ENCODE results near the gene ANK2. TPM values are rescaled to one million over a fixed set of nuclear protein-coding genes. Genes with fewer than 3 reads are reported as not detected.

ANK2 gene
- total RNA-seq, 1 donor, result 0.94 TPM

GRCh38 chr4:113142351-113142750, 92.9 kb downstream of the ANK2 start:
- Histone ChIP-seq H3K4me1 (ENCODE audit: insufficient read depth, low read length) (no peaks in the 10 kb centered on the region), H3K27me3 (ENCODE audit: insufficient read depth, low read length) (no peaks in the 10 kb centered on the region), H3K9me3 (ENCODE audit: low read depth, low read length) (no peaks in the 10 kb centered on the region)

GRCh38 chr4:113144091-113144490, 94.6 kb downstream of the ANK2 start:
- Histone ChIP-seq H3K27me3 (ENCODE audit: insufficient read depth, low read length) (no peaks in the 10 kb centered on the region), H3K4me1 (ENCODE audit: insufficient read depth, low read length) (no peaks in the 10 kb centered on the region), H3K9me3 (ENCODE audit: low read depth, low read length) (no peaks in the 10 kb centered on the region), H3K4me3 (ENCODE audit: low read length) (no peak overlapping the region)

More at GRCh38 chr4:113142351-113142750, 92.9 kb downstream of the ANK2 start:
- no peak overlapping the region for H3K4me3 ChIP-seq (ENCODE audit: low read length)

GRCh38 chr4:113145147-113145518, 95.7 kb downstream of the ANK2 start:
- no peaks in the 10 kb centered on the region for H3K27me3 ChIP-seq (ENCODE audit: insufficient read depth, low read length)
- no peaks in the 10 kb centered on the region for H3K9me3 ChIP-seq (ENCODE audit: low read depth, low read length)
- no peak overlapping the region for H3K4me3 ChIP-seq (ENCODE audit: low read length)

GRCh38 chr4:113145519-113146291, 96.3 kb downstream of the ANK2 start:
- Histone ChIP-seq H3K9me3 (ENCODE audit: low read depth, low read length) (no peaks in the 10 kb centered on the region), H3K27me3 (ENCODE audit: insufficient read depth, low read length) (no peaks in the 10 kb centered on the region), H3K4me3 (ENCODE audit: low read length) (no peak overlapping the region), H3K4me1 (ENCODE audit: insufficient read depth, low read length) (no peaks in the 10 kb centered on the region)

More at GRCh38 chr4:113145147-113145518, 95.7 kb downstream of the ANK2 start:
- no peaks in the 10 kb centered on the region for H3K4me1 ChIP-seq (ENCODE audit: insufficient read depth, low read length)

GRCh38 chr4:113146876-113147358, 97.5 kb downstream of the ANK2 start:
- Histone ChIP-seq H3K4me3 (ENCODE audit: low read length) (no peak overlapping the region), H3K4me1 (ENCODE audit: insufficient read depth, low read length) (no peaks in the 10 kb centered on the region), H3K9me3 (ENCODE audit: low read depth, low read length) (no peaks in the 10 kb centered on the region), H3K27me3 (ENCODE audit: insufficient read depth, low read length) (no peaks in the 10 kb centered on the region)

- no peak overlapping the region for H3K4me3 ChIP-seq (ENCODE audit: low read length)
- H3K4me1 ChIP-seq (ENCODE audit: insufficient read depth, low read length), result no peaks in the 10 kb centered on the region
- H3K9me3 ChIP-seq (ENCODE audit: low read depth, low read length), result no peaks in the 10 kb centered on the region
- no peaks in the 10 kb centered on the region for H3K27me3 ChIP-seq (ENCODE audit: insufficient read depth, low read length)
These were observed 98.2 kb downstream of the ANK2 start for GRCh38 chr4:113147498-113148111.

- Histone ChIP-seq H3K27me3 (ENCODE audit: insufficient read depth, low read length) (no peaks in the 10 kb centered on the region), H3K4me3 (ENCODE audit: low read length) (no peak overlapping the region), H3K4me1 (ENCODE audit: insufficient read depth, low read length) (no peaks in the 10 kb centered on the region), H3K9me3 (ENCODE audit: low read depth, low read length) (no peaks in the 10 kb centered on the region)
These were observed 99.5 kb downstream of the ANK2 start for GRCh38 chr4:113148925-113149324.

GRCh38 chr4:113153529-113154101, 104.2 kb downstream of the ANK2 start:
- Histone ChIP-seq H3K4me3 (ENCODE audit: low read length) (no peak overlapping the region), H3K9me3 (ENCODE audit: low read depth, low read length) (no peaks in the 10 kb centered on the region), H3K4me1 (ENCODE audit: insufficient read depth, low read length) (no peaks in the 10 kb centered on the region), H3K27me3 (ENCODE audit: insufficient read depth, low read length) (no peaks in the 10 kb centered on the region)

- H3K27me3 ChIP-seq (ENCODE audit: insufficient read depth, low read length), result no peaks in the 10 kb centered on the region
- no peaks in the 10 kb centered on the region for H3K9me3 ChIP-seq (ENCODE audit: low read depth, low read length)
- H3K4me1 ChIP-seq (ENCODE audit: insufficient read depth, low read length), result no peaks in the 10 kb centered on the region
- no peak overlapping the region for H3K4me3 ChIP-seq (ENCODE audit: low read length)
These were observed 104.8 kb downstream of the ANK2 start for GRCh38 chr4:113154281-113154680.

- Histone ChIP-seq H3K4me1 (ENCODE audit: insufficient read depth, low read length) (no peaks in the 10 kb centered on the region), H3K4me3 (ENCODE audit: low read length) (no peak overlapping the region), H3K27me3 (ENCODE audit: insufficient read depth, low read length) (no peaks in the 10 kb centered on the region), H3K9me3 (ENCODE audit: low read depth, low read length) (no peaks in the 10 kb centered on the region)
These were observed 107.8 kb downstream of the ANK2 start for GRCh38 chr4:113157086-113157857.

- Histone ChIP-seq H3K4me3 (ENCODE audit: low read length) (no peak overlapping the region), H3K9me3 (ENCODE audit: low read depth, low read length) (no peaks in the 10 kb centered on the region), H3K27me3 (ENCODE audit: insufficient read depth, low read length) (no peaks in the 10 kb centered on the region), H3K4me1 (ENCODE audit: insufficient read depth, low read length) (no peaks in the 10 kb centered on the region)
These were observed 110.6 kb downstream of the ANK2 start for GRCh38 chr4:113159942-113160545.

GRCh38 chr4:113160548-113160947, 111.1 kb downstream of the ANK2 start:
- H3K27me3 ChIP-seq (ENCODE audit: insufficient read depth, low read length), result no peaks in the 10 kb centered on the region
- H3K4me1 ChIP-seq (ENCODE audit: insufficient read depth, low read length), result no peaks in the 10 kb centered on the region
- no peaks in the 10 kb centered on the region for H3K9me3 ChIP-seq (ENCODE audit: low read depth, low read length)
- H3K4me3 ChIP-seq (ENCODE audit: low read length), result no peak overlapping the region

- H3K4me1 ChIP-seq (ENCODE audit: insufficient read depth, low read length), result no peaks in the 10 kb centered on the region
- no peaks in the 10 kb centered on the region for H3K27me3 ChIP-seq (ENCODE audit: insufficient read depth, low read length)
- no peak overlapping the region for H3K4me3 ChIP-seq (ENCODE audit: low read length)
- H3K9me3 ChIP-seq (ENCODE audit: low read depth, low read length), result no peaks in the 10 kb centered on the region
These were observed 112.6 kb downstream of the ANK2 start for GRCh38 chr4:113162089-113162488.

GRCh38 chr4:113169368-113169767, 119.9 kb downstream of the ANK2 start:
- Histone ChIP-seq H3K4me1 (ENCODE audit: insufficient read depth, low read length) (no peaks in the 10 kb centered on the region), H3K4me3 (ENCODE audit: low read length) (no peak overlapping the region), H3K9me3 (ENCODE audit: low read depth, low read length) (no peaks in the 10 kb centered on the region)

More at GRCh38 chr4:113169368-113169767, 119.9 kb downstream of the ANK2 start:
- no peaks in the 10 kb centered on the region for H3K27me3 ChIP-seq (ENCODE audit: insufficient read depth, low read length)

Data from mononuclear cell (primary cell).